Measurements from ENCODE around the gene LRFN3. TPM values are rescaled to one million over a fixed set of nuclear protein-coding genes. Genes with fewer than 3 reads are reported as not detected.
A peak's percentile ranks its signal among the peaks of the same experiment; 100 is the strongest.

The LRFN3 gene
- total RNA-seq, 1 experiment from 2014 or later, result 10.2 TPM

- no peak for TF ChIP-seq CTCF (IDR thresholded peaks at IDR 0.05; ENCODE audit: insufficient read depth in 1 of 2, low read depth in 1 of 2, low read length in 1 of 2, severe bottlenecking in 1 of 2, unreplicated experiment in 1 of 2)
- Mint-ChIP-seq H3K27me3 (ENCODE audit: insufficient read depth, unreplicated experiment) (peaks cover 20% of the 10 kb centered on the region), H3K4me1 (ENCODE audit: low read depth, unreplicated experiment) (no peaks in the 10 kb centered on the region), H3K9me3 (ENCODE audit: unreplicated experiment) (no peaks in the 10 kb centered on the region), H3K27ac (ENCODE audit: unreplicated experiment) (no peak overlapping the region), H3K4me3 (ENCODE audit: unreplicated experiment) (no peak overlapping the region), H3K36me3 (ENCODE audit: insufficient read depth, unreplicated experiment) (no peaks in the 10 kb centered on the region)
- no peaks in the 10 kb centered on the region for H3K27me3 ChIP-seq (replicated peaks; ENCODE audit: control insufficient read depth, insufficient read depth, low read length)
- no peak overlapping the region for H3K4me3 ChIP-seq (ENCODE audit: low read depth, low read length)
- POLR2A ChIA-PET, result no interaction called here
- intact Hi-C loops (cut with micrococcal nuclease; ENCODE audit: unreplicated experiment), result no loop called here
- no peak for DNase-seq
- H3K9me3 ChIP-seq, result no peaks in the 10 kb centered on the region
- BruUV-seq (replicated peaks), result no TSS peak
- H3K4me1 ChIP-seq, result peaks cover 7% of the 10 kb centered on the region; the same call in 1 of the 2 replicates
- H3K36me3 ChIP-seq (ENCODE audit: control insufficient read depth, insufficient read depth, low read length), result no peaks in the 10 kb centered on the region
- CTCF ChIA-PET, result interaction anchor here (0.5 kb wide), 2 partner anchors 97 to 1992 kb away, joined by 3 to 6 read pairs; no protein-coding TSS in a partner anchor
Measured at GRCh38 chr19:35958660-35959039, 22.5 kb downstream of the LRFN3 start.

GRCh38 chr19:35959040-35959967 is 23.1 kb downstream of the LRFN3 start:
- Histone ChIP-seq H3K9me3 (no peaks in the 10 kb centered on the region), H3K36me3 (ENCODE audit: control insufficient read depth, insufficient read depth, low read length) (no peaks in the 10 kb centered on the region), H3K4me3 (ENCODE audit: low read depth, low read length) (no peak overlapping the region), H3K27me3 (replicated peaks; ENCODE audit: control insufficient read depth, insufficient read depth, low read length) (no peaks in the 10 kb centered on the region), H3K4me1 (peaks cover 7% of the 10 kb centered on the region; the same call in 1 of the 2 replicates)
- H3K4me1 Mint-ChIP-seq (ENCODE audit: low read depth, unreplicated experiment), result no peaks in the 10 kb centered on the region
- intact Hi-C loops (cut with micrococcal nuclease; ENCODE audit: unreplicated experiment), result no loop called here
- H3K27ac Mint-ChIP-seq (ENCODE audit: unreplicated experiment), result no peak overlapping the region
- ChIA-PET POLR2A (no interaction called here), CTCF (no interaction called here)
- no peak overlapping the region for H3K4me3 Mint-ChIP-seq (ENCODE audit: unreplicated experiment)
- H3K36me3 Mint-ChIP-seq (ENCODE audit: insufficient read depth, unreplicated experiment), result no peaks in the 10 kb centered on the region
- peak; percentile 10 to 19 for TF ChIP-seq CTCF (IDR thresholded peaks at IDR 0.05; ENCODE audit: insufficient read depth in 1 of 2, low read depth in 1 of 2, low read length in 1 of 2, severe bottlenecking in 1 of 2, unreplicated experiment in 1 of 2)
- peaks cover 14% of the 10 kb centered on the region for H3K27me3 Mint-ChIP-seq (ENCODE audit: insufficient read depth, unreplicated experiment)
- no peaks in the 10 kb centered on the region for H3K9me3 Mint-ChIP-seq (ENCODE audit: unreplicated experiment)
- BruUV-seq (replicated peaks), result no TSS peak
- peak in 1 of 2 experiments; percentile 31 for DNase-seq

- H3K4me1 ChIP-seq, result peaks cover 7% of the 10 kb centered on the region; the same call in 1 of the 2 replicates
- peaks cover 14% of the 10 kb centered on the region for H3K27me3 Mint-ChIP-seq (ENCODE audit: insufficient read depth, unreplicated experiment)
- ChIA-PET POLR2A (interaction anchor here (0.5 kb wide), 1 partner anchor 48 kb away, joined by 6 read pairs; no protein-coding TSS in a partner anchor), CTCF (no interaction called here)
- H3K4me1 Mint-ChIP-seq (ENCODE audit: low read depth, unreplicated experiment), result no peaks in the 10 kb centered on the region
- TF ChIP-seq CTCF (IDR thresholded peaks at IDR 0.05; ENCODE audit: insufficient read depth in 1 of 2, low read depth in 1 of 2, low read length in 1 of 2, severe bottlenecking in 1 of 2, unreplicated experiment in 1 of 2), result no peak
- H3K4me3 Mint-ChIP-seq (ENCODE audit: unreplicated experiment), result no peak overlapping the region
- no peaks in the 10 kb centered on the region for H3K9me3 Mint-ChIP-seq (ENCODE audit: unreplicated experiment)
- no peaks in the 10 kb centered on the region for H3K36me3 Mint-ChIP-seq (ENCODE audit: insufficient read depth, unreplicated experiment)
- no TSS peak for BruUV-seq (replicated peaks)
- no peaks in the 10 kb centered on the region for H3K36me3 ChIP-seq (ENCODE audit: control insufficient read depth, insufficient read depth, low read length)
- H3K27ac Mint-ChIP-seq (ENCODE audit: unreplicated experiment), result no peak overlapping the region
- DNase-seq, result no peak
- no peak overlapping the region for H3K4me3 ChIP-seq (ENCODE audit: low read depth, low read length)
- no peaks in the 10 kb centered on the region for H3K27me3 ChIP-seq (replicated peaks; ENCODE audit: control insufficient read depth, insufficient read depth, low read length)
- intact Hi-C loops (cut with micrococcal nuclease; ENCODE audit: unreplicated experiment), result no loop called here
- H3K9me3 ChIP-seq, result no peaks in the 10 kb centered on the region
Measured at GRCh38 chr19:35959968-35960320, 23.8 kb downstream of the LRFN3 start.
